Dermis blood vessel endothelial cell (primary cell): Measurements from ENCODE around the gene ZMYM3. TPM values are rescaled to one million over a fixed set of nuclear protein-coding genes. Genes with fewer than 3 reads are reported as not detected.

Source experiments
- DNase-seq: peaks from one replicate; pipeline ENCODE4 v3.0.0; 2010
- total RNA-seq: library from RNA; depleted of rRNA; stranded (reverse); fragments of >200 nt; gene quantifications from 2 replicates; pipeline ENCODE4 v1.2.3, GENCODE V29; 2014

ZMYM3 gene
- total RNA-seq, 1 donor from 2014 or later = 13.8 TPM

- no peak for DNase-seq
Observed at GRCh38 chrX:71210816-71211215, 43.1 kb downstream of the ZMYM3 start.

- DNase-seq = no peak
Observed at GRCh38 chrX:71199252-71200008, 54.5 kb downstream of the ZMYM3 start.

GRCh38 chrX:71198066-71198465 lies 55.9 kb downstream of the ZMYM3 start:
- DNase-seq = no peak

- DNase-seq = no peak
Observed at GRCh38 chrX:71195964-71196649, 57.8 kb downstream of the ZMYM3 start.

DNA sequence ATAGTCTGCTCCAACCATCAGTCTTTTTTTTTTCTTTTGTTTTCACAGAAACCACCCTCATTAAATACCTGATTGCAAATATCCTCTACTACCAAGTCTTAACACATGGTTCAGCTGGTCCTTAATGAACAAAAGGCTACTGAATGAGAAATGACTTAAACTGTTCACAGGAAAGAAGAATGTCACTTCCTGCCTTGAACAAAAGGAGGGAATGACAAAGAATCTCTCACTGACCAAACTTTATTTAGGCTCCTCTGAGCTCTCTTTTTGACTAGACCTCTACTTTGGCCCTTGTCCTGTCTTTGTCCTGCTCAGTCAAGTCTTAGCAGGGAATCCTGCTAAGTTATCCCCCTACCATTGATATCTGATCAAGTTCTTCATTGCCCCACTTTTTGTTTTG lies 62.7 kb downstream of the ZMYM3 start:
- peak; percentile 3 for DNase-seq

Other genes with a start within 250 kb of the ZMYM3 start
- 71.5 and 85.9 TPM in 2 replicates for gene SNX12, start 185.8 kb downstream of the ZMYM3 start, total RNA-seq
- 7.3 and 8.2 TPM in 2 replicates for gene FOXO4, start 158.3 kb downstream of the ZMYM3 start, total RNA-seq
- gene CXorf65, start 147.4 kb downstream of the ZMYM3 start, total RNA-seq = not detected in 2 replicates
- gene IL2RG, start 142.6 kb downstream of the ZMYM3 start, total RNA-seq = 0.51 TPM in 1 of 2 replicates, not detected in the other
- gene MED12, start 135.5 kb downstream of the ZMYM3 start, total RNA-seq = 39.3 and 85.7 TPM in 2 replicates
- gene NLGN3, start 109.3 kb downstream of the ZMYM3 start, total RNA-seq = under 0.01 and 0.09 TPM in 2 replicates
- gene GJB1, start 30.9 kb downstream of the ZMYM3 start, total RNA-seq = not detected in 2 replicates
- gene NONO, start 29.5 kb upstream of the ZMYM3 start, total RNA-seq = 445 and 525 TPM in 2 replicates
- 1.3 and 2.0 TPM in 2 replicates for gene ITGB1BP2, start 47.6 kb upstream of the ZMYM3 start, total RNA-seq
- gene TAF1, start 112.2 kb upstream of the ZMYM3 start, total RNA-seq = 45.1 and 57.9 TPM in 2 replicates